Psoas muscle (tissue), 8 donors: Measurements from ENCODE around the gene CA10. TPM values are rescaled to one million over a fixed set of nuclear protein-coding genes. Genes with fewer than 3 reads are reported as not detected.

Experiments used
- ATAC-seq, 4 donors: fragments of 200-7000 bp; cut with Tn5 transposase; one replicate each; pipeline ENCODE4 v1.9.1; 2020; ENCODE audit warnings: moderate library complexity in 3 of 4, mild to moderate bottlenecking in 2 of 4
- DNase-seq, 2 donors: peaks; one replicate each; pipeline ENCODE4 v3.0.0-alpha.2; 2020
- H3K27ac ChIP-seq: fragments of 200-600 bp; one replicate; pipeline ENCODE4 v1.8.0; 2022
- H3K27me3 ChIP-seq, 3 donors: fragments of 200-600 bp in 1 of 3; one replicate each; pipeline versions ENCODE4 v1.6.1 to v1.8.0; 2013 to 2022; ENCODE audit warnings: low read length in 2 of 3, mild to moderate bottlenecking in 2 of 3, moderate library complexity in 1 of 3; ENCODE audit not compliant: insufficient read depth in 3 of 3
- H3K36me3 ChIP-seq, 2 donors: fragments of 200-600 bp in 1 of 2; one replicate each; pipeline versions ENCODE4 v1.6.1 to v1.8.0; 2013 to 2022; ENCODE audit warnings: low read depth in 1 of 2, mild to moderate bottlenecking in 1 of 2, moderate library complexity in 1 of 2; ENCODE audit not compliant: insufficient read depth in 1 of 2
- H3K4me1 ChIP-seq: fragments of 200-600 bp; one replicate; pipeline ENCODE4 v1.8.0; 2022
- H3K4me3 ChIP-seq: fragments of 200-600 bp; one replicate; pipeline ENCODE4 v1.8.0; 2022; ENCODE audit warnings: mild to moderate bottlenecking
- H3K9me3 ChIP-seq: fragments of 200-600 bp; one replicate; pipeline ENCODE4 v1.8.0; 2022
- CTCF ChIP-seq: fragments of 200-600 bp; IDR thresholded peaks from one replicate; pipeline ENCODE4 v1.8.0; 2022; ENCODE audit warnings: antibody characterized with exemption
- WGBS, 3 donors: extraction: QIAGEN DNeasy Blood & Tissue Kit; methylation state at CpG; one replicate each; pipeline versions ENCODE4 v1.1.6 to v1.1.7; 2013; 5-methylcytosine and 5-hydroxymethylcytosine counted together
- intact Hi-C, 2 donors: fragments of 100-400 bp; cut with DNase I; formaldehyde crosslinking; loops; one replicate each; pipeline versions ENCODE4 v1.11.0 to v1.14.2; 2022
- polyA plus RNA-seq, 3 donors: library from polyadenylated mRNA; stranded (reverse); fragments of 200-250 nt; gene quantifications; one replicate each; pipeline ENCODE4 v1.2.3, GENCODE V29; 2013
- total RNA-seq, 4 donors: library from RNA; stranded (reverse); fragmentation: NEBNext Ultra II Directional in 2 of 4; extraction: Animal tissue kit (Norgen Biotek cat#: 25700) in 2 of 4; gene quantifications; one replicate each; pipeline versions ENCODE4 v1.2.1 to v1.2.4, GENCODE V29; 2021 to 2023
- donor health status: healthy with polysubstance abuse.
- donor health status: DM: no; HTN: no; CAD: no; lungs with moderate emphysema.
- donor health status: Bipolar disorder and iron deficiency.
- donor health status: healthy.
- donor health status: DM: yes; HTN: yes; CAD: no.
- donor health status: DM: no; HTN: no; CAD: no.
- donor health status: DM: no; HTN: no; CAD: no.
- donor health status: DM: yes; HTN: yes; CAD: no.

Gene CA10
- total and polyA plus RNA-seq, 7 donors = 0.03 to 0.04 TPM; not detected in 5

GRCh38 chr17:52147872-52148271 is 10.6 kb downstream of the CA10 start:
- no peak for DNase-seq
- no peak for TF ChIP-seq CTCF
- no peaks in the 10 kb centered on the region for H3K4me1 ChIP-seq
- no peak for ATAC-seq
- H3K9me3 ChIP-seq = no peaks in the 10 kb centered on the region
- H3K27me3 ChIP-seq = no peaks in the 10 kb centered on the region
- intact Hi-C loops = no loop called here
- no peak overlapping the region for H3K27ac ChIP-seq
- no peaks in the 10 kb centered on the region for H3K36me3 ChIP-seq
- no peak overlapping the region for H3K4me3 ChIP-seq

GRCh38 chr17:52147431-52147830 is 11.1 kb downstream of the CA10 start:
- intact Hi-C loops = no loop called here
- no peak for DNase-seq
- TF ChIP-seq CTCF = no peak
- WGBS, 3 donors = 58 to 73% (median 59%) methylated on average over 1 of the region's 1 CpG
- no peak overlapping the region for H3K4me3 ChIP-seq
- no peaks in the 10 kb centered on the region for H3K9me3 ChIP-seq
- H3K27ac ChIP-seq = no peak overlapping the region
- no peaks in the 10 kb centered on the region for H3K36me3 ChIP-seq
- no peaks in the 10 kb centered on the region for H3K4me1 ChIP-seq
- ATAC-seq = no peak
- H3K27me3 ChIP-seq = no peaks in the 10 kb centered on the region

GRCh38 chr17:52145476-52145875 is 13.0 kb downstream of the CA10 start:
- DNase-seq = no peak
- no peaks in the 10 kb centered on the region for H3K9me3 ChIP-seq

GRCh38 chr17:52143542-52143941 is 15.0 kb downstream of the CA10 start:
- no peak for DNase-seq
- Histone ChIP-seq H3K27me3 (no peaks in the 10 kb centered on the region), H3K9me3 (no peaks in the 10 kb centered on the region), H3K27ac (no peak overlapping the region), H3K4me3 (no peak overlapping the region), H3K36me3 (no peaks in the 10 kb centered on the region), H3K4me1 (no peaks in the 10 kb centered on the region)
- intact Hi-C loops = no loop called here
- no peak for TF ChIP-seq CTCF
- no peak for ATAC-seq
- 4 to 11% (median 10%) methylated on average over 1 of the region's 1 CpG for WGBS, 3 donors

More at GRCh38 chr17:52145476-52145875, 13.0 kb downstream of the CA10 start:
- H3K4me3 ChIP-seq = no peak overlapping the region
- H3K27me3 ChIP-seq = no peaks in the 10 kb centered on the region
- no peaks in the 10 kb centered on the region for H3K4me1 ChIP-seq
- intact Hi-C loops = no loop called here
- no peak for ATAC-seq
- no peak for TF ChIP-seq CTCF
- H3K36me3 ChIP-seq = no peaks in the 10 kb centered on the region
- H3K27ac ChIP-seq = no peak overlapping the region

GRCh38 chr17:52140601-52141000 is 17.9 kb downstream of the CA10 start:
- Histone ChIP-seq H3K9me3 (no peaks in the 10 kb centered on the region), H3K4me1 (no peaks in the 10 kb centered on the region), H3K27me3 (no peaks in the 10 kb centered on the region), H3K27ac (no peak overlapping the region), H3K36me3 (no peaks in the 10 kb centered on the region), H3K4me3 (no peak overlapping the region)
- WGBS, 3 donors = 55 to 60% (median 59%) methylated on average over 3 of the region's 3 CpGs
- DNase-seq (no peak), ATAC-seq (no peak)
- TF ChIP-seq CTCF = no peak
- intact Hi-C loops = no loop called here
